SK-N-SH (cell line): Measurements from ENCODE around the gene C1RL. TPM values are rescaled to one million over a fixed set of nuclear protein-coding genes. Genes with fewer than 3 reads are reported as not detected.

Experiments used
- CTCF ChIA-PET: fragments of 300-600, 350-600 bp; formaldehyde crosslinking; extraction: SDS; loops from one replicate; lab custom pipeline; 2021; lab: Yijun Ruan, JAX
- POLR2A ChIA-PET: fragments of 350-600 bp; sonication (Branson Sonifier 250); formaldehyde crosslinking; extraction: SDS; loops from one replicate; lab custom pipeline; 2020; ENCODE audit warnings: antibody characterized with exemption, inconsistent platforms; lab: Yijun Ruan, JAX
- DNase-seq: peaks from one replicate; pipeline ENCODE4 v3.0.0; 2012
- H2AFZ ChIP-seq: fragments of 200-600 bp; sonication (generic); 2 replicates; pipeline ENCODE4 v1.8.1; 2016; ENCODE audit warnings: antibody characterized with exemption, mild to moderate bottlenecking, low read depth
- H3F3A ChIP-seq: fragments of 200-600 bp; sonication (generic); replicated peaks from 2 replicates; pipeline ENCODE3; 2016; ENCODE audit warnings: antibody characterized with exemption, mild to moderate bottlenecking; ENCODE audit not compliant: insufficient read depth
- H3K27ac ChIP-seq, 2 experiments: fragments of 200-500 bp in 1 of 2; fragments of 200-600 bp in 1 of 2; sonication (Bioruptor generic) in 1 of 2; sonication (generic), shearing (Covaris generic) in 1 of 2; 2 replicates each; pipeline versions ENCODE4 v1.5.1 to v1.6.1; 2014 to 2016; ENCODE audit warnings: low read depth in 2 of 2, inconsistent platforms in 1 of 2, low read length in 1 of 2, mild to moderate bottlenecking in 1 of 2, mixed read lengths in 1 of 2
- H3K27me3 ChIP-seq: fragments of 200-600 bp; sonication (generic), shearing (Covaris generic); 2 replicates; pipeline ENCODE4 v1.6.1; 2016; ENCODE audit warnings: mixed run types; ENCODE audit not compliant: insufficient read depth
- H3K36me3 ChIP-seq, 2 experiments: fragments of 200-500 bp in 1 of 2; fragments of 200-600 bp in 1 of 2; sonication (Bioruptor generic) in 1 of 2; sonication (generic) in 1 of 2; replicated peaks in 1 of 2; 2 replicates each; pipeline versions ENCODE3 to v1.5.1; 2014 to 2016; ENCODE audit warnings: low read length in 1 of 2, mild to moderate bottlenecking in 1 of 2; ENCODE audit not compliant: insufficient read depth in 2 of 2, control insufficient read depth in 1 of 2
- H3K4me1 ChIP-seq, 2 experiments: fragments of 200-500 bp in 1 of 2; fragments of 200-600 bp in 1 of 2; sonication (Bioruptor generic) in 1 of 2; sonication (generic), shearing (Covaris generic) in 1 of 2; 2 replicates each; pipeline versions ENCODE4 v1.5.1 to v1.6.1; 2014 to 2016; ENCODE audit warnings: low read depth in 1 of 2, low read length in 1 of 2, mixed run types in 1 of 2; ENCODE audit not compliant: insufficient read depth in 2 of 2, control insufficient read depth in 1 of 2
- H3K4me2 ChIP-seq: fragments of 200-600 bp; sonication (generic), shearing (Covaris generic); 2 replicates; pipeline ENCODE4 v1.6.1; 2017; ENCODE audit warnings: mixed run types
- H3K4me3 ChIP-seq, 2 experiments: fragments of 200-500 bp in 1 of 2; fragments of 200-600 bp in 1 of 2; sonication (Bioruptor generic) in 1 of 2; sonication (generic), shearing (Covaris generic) in 1 of 2; 2 replicates each; pipeline versions ENCODE4 v1.5.1 to v1.8.1; 2014 to 2016; ENCODE audit warnings: low read depth in 2 of 2, inconsistent platforms in 1 of 2, low read length in 1 of 2, mild to moderate bottlenecking in 1 of 2, mixed read lengths in 1 of 2, moderate library complexity in 1 of 2
- H3K79me2 ChIP-seq: fragments of 200-600 bp; sonication (generic); 2 replicates; pipeline ENCODE4 v1.8.1; 2017; ENCODE audit warnings: mild to moderate bottlenecking; ENCODE audit not compliant: insufficient read depth
- H3K9ac ChIP-seq: fragments of 200-600 bp; sonication (generic); 2 replicates; pipeline ENCODE4 v1.6.1; 2017; ENCODE audit warnings: mixed run types
- H3K9me2 ChIP-seq: fragments of 200-600 bp; sonication (generic); 2 replicates; pipeline ENCODE4 v1.6.1; 2017; ENCODE audit warnings: mixed run types
- H3K9me3 ChIP-seq: fragments of 200-600 bp; sonication (generic); 2 replicates; pipeline ENCODE4 v1.6.1; 2017; ENCODE audit warnings: mixed run types, mild to moderate bottlenecking, moderate library complexity
- H4K20me1 ChIP-seq: fragments of 200-600 bp; sonication (generic); 2 replicates; pipeline ENCODE4 v1.6.1; 2017; ENCODE audit warnings: mild to moderate bottlenecking, mixed run types; ENCODE audit not compliant: insufficient read depth
- CTCF ChIP-seq: fragments of 200-600 bp; sonication (generic); IDR thresholded peaks from 2 replicates; pipeline ENCODE4 v1.6.1; 2017; ENCODE audit warnings: antibody characterized with exemption, mild to moderate bottlenecking, moderate library complexity
- EP300 ChIP-seq, 2 experiments: IDR thresholded peaks; 2 replicates each; pipeline versions ENCODE4 v1.4.0 to v1.6.1; 2012; ENCODE audit warnings: borderline replicate concordance in 1 of 2, low read depth in 1 of 2, low read length in 1 of 2
- FOSL2 ChIP-seq: IDR thresholded peaks from 2 replicates; pipeline ENCODE4 v1.4.0; 2012; ENCODE audit warnings: low read depth, mild to moderate bottlenecking, moderate library complexity, borderline replicate concordance
- FOXM1 ChIP-seq: IDR thresholded peaks from 2 replicates; pipeline ENCODE4 v1.4.0; 2012; ENCODE audit warnings: low read depth, mild to moderate bottlenecking
- GATA2 ChIP-seq: sonication (generic); formaldehyde crosslinking; IDR thresholded peaks from 2 replicates; pipeline ENCODE4 v1.5.0; 2020; ENCODE audit warnings: mild to moderate bottlenecking, missing genetic modification reagents
- JUND ChIP-seq: IDR thresholded peaks from 2 replicates; pipeline ENCODE4 v1.4.0; 2012
- MAX ChIP-seq: IDR thresholded peaks from 2 replicates; pipeline ENCODE4 v1.4.0; 2012; ENCODE audit warnings: low read depth
- MEF2A ChIP-seq: IDR thresholded peaks from 2 replicates; pipeline ENCODE4 v1.4.0; 2012; ENCODE audit warnings: low read depth, borderline replicate concordance
- MXI1 ChIP-seq: IDR thresholded peaks from 2 replicates; pipeline ENCODE4 v1.6.1; 2012; ENCODE audit warnings: mild to moderate bottlenecking, low read depth, low read length, improper control_type of control experiment
- NFIC ChIP-seq: IDR thresholded peaks from 2 replicates; pipeline ENCODE4 v1.4.0; 2012; ENCODE audit warnings: borderline replicate concordance
- NRF1 ChIP-seq: IDR thresholded peaks from 2 replicates; pipeline ENCODE4 v1.6.1; 2012; ENCODE audit warnings: low read depth, mild to moderate bottlenecking, low read length
- RAD21 ChIP-seq: IDR thresholded peaks from 2 replicates; pipeline ENCODE4 v1.6.1; 2012; ENCODE audit warnings: mild to moderate bottlenecking, low read length
- REST ChIP-seq: IDR thresholded peaks from 2 replicates; pipeline ENCODE4 v1.6.1; 2012; ENCODE audit warnings: mild to moderate bottlenecking, low read depth, low read length, moderate library complexity
- RXRA ChIP-seq: IDR thresholded peaks from 2 replicates; pipeline ENCODE4 v1.4.0; 2012; ENCODE audit warnings: low read depth, mild to moderate bottlenecking, borderline replicate concordance
- SMC3 ChIP-seq: IDR thresholded peaks from 2 replicates; pipeline ENCODE4 v1.6.1; 2012; ENCODE audit warnings: low read depth, low read length, improper control_type of control experiment
- TAF1 ChIP-seq: IDR thresholded peaks from 2 replicates; pipeline ENCODE4 v1.6.1; 2012; ENCODE audit warnings: low read depth, mild to moderate bottlenecking, low read length, moderate library complexity, borderline replicate concordance
- WGBS: methylation state at CpG from one replicate; pipeline ENCODE4 v1.1.6; 2017; ENCODE audit warnings: low lambda C conversion rate; 5-methylcytosine and 5-hydroxymethylcytosine counted together
- polyA plus RNA-seq, 3 experiments: library from polyadenylated mRNA; depleted of rRNA; stranded (reverse); fragments of >200 nt; gene quantifications; 2 replicates each; pipeline ENCODE4 v1.2.3, GENCODE V29; 2012

Gene C1RL
- polyA plus RNA-seq, 1 of the 3 experiments (the other 2 are of a cell fraction), result 8.3 TPM

GRCh38 chr12:7100239-7100638 is 8.8 kb downstream of the C1RL start:
- H3K4me3 ChIP-seq, result no peak overlapping the region
- POLR2A ChIA-PET, result no interaction called here
- no peaks in the 10 kb centered on the region for H3K4me1 ChIP-seq
- TF ChIP-seq REST (no peak), MAX (no peak), RXRA (no peak), RAD21 (no peak), CTCF (no peak), FOSL2 (no peak), MEF2A (no peak), GATA2 (CRISPR knock-in tag) (no peak), TAF1 (no peak), NFIC (no peak), EP300 (IDR thresholded peaks at IDR 0.05; ENCODE audit: borderline replicate concordance in 1 of 2, low read depth in 1 of 2, low read length in 1 of 2) (no peak), FOXM1 (no peak), MXI1 (no peak), SMC3 (no peak), JUND (no peak), NRF1 (no peak)
- no peaks in the 10 kb centered on the region for H3K27me3 ChIP-seq
- no peaks in the 10 kb centered on the region for H3F3A ChIP-seq
- CTCF ChIA-PET, result interaction anchor here (1.0 to 2.1 kb wide), 3 partner anchors 9 to 156 kb away, joined by 6 to 10 read pairs (median 8); partner anchors contain the start of gene C1RL
- no peak for DNase-seq
- no peaks in the 10 kb centered on the region for H3K9me3 ChIP-seq
- H2AFZ ChIP-seq, result no peak overlapping the region
- H3K79me2 ChIP-seq, result no peaks in the 10 kb centered on the region
- H3K9ac ChIP-seq, result no peak overlapping the region
- H4K20me1 ChIP-seq, result no peaks in the 10 kb centered on the region
- no peaks in the 10 kb centered on the region for H3K9me2 ChIP-seq
- no peak overlapping the region for H3K27ac ChIP-seq
- H3K36me3 ChIP-seq, result no peaks in the 10 kb centered on the region
- 77% methylated on average over 4 of the region's 4 CpGs for WGBS
- H3K4me2 ChIP-seq, result no peak overlapping the region
